Islet precursor cell (in vitro differentiated cells): Measurements from ENCODE around the gene STX2.
A peak's percentile ranks its signal among the peaks of the same experiment; 100 is the strongest.
"Not testable (repeated sequence)": the region's sequence is repeated elsewhere in the genome, so short reads cannot be mapped to it uniquely, and the experiment has no call there.

ENCODE experiments used
- DNase-seq: peaks from one replicate; pipeline ENCODE4 v3.0.0-alpha.2; 2018

The STX2 gene

GRCh38 chr12:130838951-130839769 lies at the start of gene STX2:
TSS of gene STX2 (minus strand) at chr12:130839250. CDS start at chr12:130839099, 151 bp downstream.
- DNase-seq: peak; percentile 95

GRCh38 chr12:130887190-130887589 lies 48.1 kb upstream of the STX2 start:
- DNase-seq: not testable (repeated sequence)

GRCh38 chr12:130881548-130881947 lies 42.5 kb upstream of the STX2 start:
- no peak for DNase-seq

GRCh38 chr12:130881046-130881445 lies 42.0 kb upstream of the STX2 start:
- DNase-seq: no peak

GRCh38 chr12:130880411-130880885 lies 41.4 kb upstream of the STX2 start:
- DNase-seq: no peak

GRCh38 chr12:130879781-130880389 lies 40.8 kb upstream of the STX2 start:
- DNase-seq: no peak

- no peak for DNase-seq
These were observed 40.2 kb upstream of the STX2 start for GRCh38 chr12:130879212-130879686.

GRCh38 chr12:130878193-130879185 lies 39.4 kb upstream of the STX2 start:
- DNase-seq: no peak

- no peak for DNase-seq
These were observed 38.3 kb upstream of the STX2 start for GRCh38 chr12:130877333-130877732.

GRCh38 chr12:130876758-130877157 lies 37.7 kb upstream of the STX2 start:
- no peak for DNase-seq

GRCh38 chr12:130876297-130876696 lies 37.2 kb upstream of the STX2 start:
- no peak for DNase-seq

GRCh38 chr12:130875708-130876107 lies 36.7 kb upstream of the STX2 start:
- DNase-seq: not testable (repeated sequence)

GRCh38 chr12:130875193-130875592 lies 36.1 kb upstream of the STX2 start:
- no peak for DNase-seq

GRCh38 chr12:130874696-130875095 lies 35.6 kb upstream of the STX2 start:
- no peak for DNase-seq

GRCh38 chr12:130873825-130874224 lies 34.8 kb upstream of the STX2 start:
- DNase-seq: no peak

GRCh38 chr12:130873106-130873795 lies 34.2 kb upstream of the STX2 start:
- no peak for DNase-seq

- no peak for DNase-seq
These were observed 33.4 kb upstream of the STX2 start for GRCh38 chr12:130872179-130873096.

GRCh38 chr12:130871286-130872178 lies 32.5 kb upstream of the STX2 start, which contains the start of gene RAN:
TSS of gene RAN (plus strand) at chr12:130872066. CDS start at chr12:130872594, 528 bp downstream.
- DNase-seq: peak; percentile 97

GRCh38 chr12:130870442-130871285 lies 31.6 kb upstream of the STX2 start:
- DNase-seq: peak; percentile 97
